K562 (cell line): ENCODE results near the gene APOBEC3A. TPM values are rescaled to one million over a fixed set of nuclear protein-coding genes. Genes with fewer than 3 reads are reported as not detected.
A peak's percentile ranks its signal among the peaks of the same experiment; 100 is the strongest.

Source experiments
- ELK1 ChIP-seq: sonication (generic); formaldehyde crosslinking; IDR thresholded peaks from 2 replicates; pipeline ENCODE4 v1.8.1; 2022; ENCODE audit warnings: missing genetic modification reagents
- L3MBTL2 ChIP-seq: fragments of 450-650 bp; IDR thresholded peaks from 2 replicates; pipeline ENCODE4 v1.6.1; 2016; ENCODE audit warnings: mild to moderate bottlenecking, moderate library complexity
- REST ChIP-seq, 2 experiments: fragments of 450-650 bp; formaldehyde crosslinking in 1 of 2; IDR thresholded peaks; 2 replicates each; pipeline versions ENCODE4 v1.4.0 to v1.6.1; 2014 to 2020; ENCODE audit warnings: mild to moderate bottlenecking in 2 of 2, borderline replicate concordance in 1 of 2, low read depth in 1 of 2
- SETDB1 ChIP-seq: IDR thresholded peaks from one replicate; pipeline ENCODE4 v1.6.1; 2012; ENCODE audit warnings: low read length, control low read depth, inconsistent platforms
- SMARCC2 ChIP-seq: fragments of 450-650 bp; IDR thresholded peaks from 2 replicates; pipeline ENCODE4 v1.6.1; 2017; ENCODE audit warnings: antibody characterized with exemption, moderate library complexity, mild to moderate bottlenecking, low read depth
- polyA plus RNA-seq, 8 experiments: library from polyadenylated mRNA; depleted of rRNA in 4 of 8; stranded (reverse) in 5 of 8; unstranded in 3 of 8; fragments of >200 nt; fragmentation: Nextera tagmentation in 2 of 8; fragmentation: Illumina TruSeq in 1 of 8; extraction: Ambion mirVana in 2 of 8; extraction: Trizol in 1 of 8; gene quantifications; 2 replicates each; pipeline versions ENCODE4 v1.2.1 to v1.2.3, GENCODE V29; 2011 to 2014; ENCODE audit warnings: inconsistent platforms in 1 of 8, missing spikeins in 1 of 8
- total RNA-seq, 7 experiments: library from RNA; depleted of rRNA in 6 of 7; stranded (reverse); fragments of >200 nt in 6 of 7; fragmentation: Illumina TruSeq in 2 of 7; extraction: Trizol in 2 of 7; gene quantifications; 2 replicates each; pipeline versions ENCODE4 v1.2.1 to v1.2.3, GENCODE V29; 2011 to 2021; ENCODE audit warnings: low replicate concordance in 1 of 7

The APOBEC3A gene
- total and polyA plus RNA-seq, 9 of the 15 experiments (the other 6 are each of a cell fraction or from before 2014, with no cell fraction given), result 0.04 TPM; not detected in 8

- TF ChIP-seq REST (IDR thresholded peaks at IDR 0.05; ENCODE audit: borderline replicate concordance), result peak; percentile 76; the same call in 1 of the 2 replicates
- TF ChIP-seq REST (CRISPR knock-in tag; IDR thresholded peaks at IDR 0.05; ENCODE audit: low read depth), result no peak
- no peak for TF ChIP-seq SETDB1
- no peak for TF ChIP-seq SMARCC2
- TF ChIP-seq ELK1 (CRISPR knock-in tag), result no peak
- no peak for TF ChIP-seq L3MBTL2
Measured at GRCh38 chr22:39003165-39003638, 45.8 kb downstream of the APOBEC3A start (continued).
